NB4 (cell line): ENCODE data around the gene PROZ.

ENCODE experiments used
- DNase-seq: peaks from one replicate; pipeline ENCODE4 v3.0.0; 2010; ENCODE audit warnings: low read depth
- H3K4me3 ChIP-seq: one replicate; pipeline ENCODE4 v1.5.1; 2011; ENCODE audit warnings: mild to moderate bottlenecking, low read depth, low read length, moderate library complexity
- MYC ChIP-seq: IDR thresholded peaks from 2 replicates; pipeline ENCODE4 v1.6.1; 2011; ENCODE audit warnings: low read depth, low read length
- POLR2A ChIP-seq: IDR thresholded peaks from 2 replicates; pipeline ENCODE4 v1.6.1; 2011; ENCODE audit warnings: mild to moderate bottlenecking; ENCODE audit not compliant: insufficient read length; ENCODE audit errors: extremely low read depth
- TF ChIP-seq, protein P1 (sequence below): IDR thresholded peaks from 2 replicates; pipeline ENCODE4 v1.6.1; 2011; ENCODE audit warnings: low read depth, low read length
- TF ChIP-seq, protein P2 (sequence below): IDR thresholded peaks from one replicate; pipeline ENCODE4 v1.5.1; 2012; ENCODE audit warnings: low read depth, low read length

Gene PROZ

GRCh38 chr13:113204378-113204734 lies 45.9 kb downstream of the PROZ start:
- no peak for DNase-seq
- TF ChIP-seq MYC (no peak), POLR2A (no peak)
- TF ChIP-seq, protein P1, sequence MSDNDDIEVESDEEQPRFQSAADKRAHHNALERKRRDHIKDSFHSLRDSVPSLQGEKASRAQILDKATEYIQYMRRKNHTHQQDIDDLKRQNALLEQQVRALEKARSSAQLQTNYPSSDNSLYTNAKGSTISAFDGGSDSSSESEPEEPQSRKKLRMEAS = no peak
- TF ChIP-seq, protein P2, sequence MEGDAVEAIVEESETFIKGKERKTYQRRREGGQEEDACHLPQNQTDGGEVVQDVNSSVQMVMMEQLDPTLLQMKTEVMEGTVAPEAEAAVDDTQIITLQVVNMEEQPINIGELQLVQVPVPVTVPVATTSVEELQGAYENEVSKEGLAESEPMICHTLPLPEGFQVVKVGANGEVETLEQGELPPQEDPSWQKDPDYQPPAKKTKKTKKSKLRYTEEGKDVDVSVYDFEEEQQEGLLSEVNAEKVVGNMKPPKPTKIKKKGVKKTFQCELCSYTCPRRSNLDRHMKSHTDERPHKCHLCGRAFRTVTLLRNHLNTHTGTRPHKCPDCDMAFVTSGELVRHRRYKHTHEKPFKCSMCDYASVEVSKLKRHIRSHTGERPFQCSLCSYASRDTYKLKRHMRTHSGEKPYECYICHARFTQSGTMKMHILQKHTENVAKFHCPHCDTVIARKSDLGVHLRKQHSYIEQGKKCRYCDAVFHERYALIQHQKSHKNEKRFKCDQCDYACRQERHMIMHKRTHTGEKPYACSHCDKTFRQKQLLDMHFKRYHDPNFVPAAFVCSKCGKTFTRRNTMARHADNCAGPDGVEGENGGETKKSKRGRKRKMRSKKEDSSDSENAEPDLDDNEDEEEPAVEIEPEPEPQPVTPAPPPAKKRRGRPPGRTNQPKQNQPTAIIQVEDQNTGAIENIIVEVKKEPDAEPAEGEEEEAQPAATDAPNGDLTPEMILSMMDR = no peak
- peak overlapping the region; percentile 22 for H3K4me3 ChIP-seq

DNA sequence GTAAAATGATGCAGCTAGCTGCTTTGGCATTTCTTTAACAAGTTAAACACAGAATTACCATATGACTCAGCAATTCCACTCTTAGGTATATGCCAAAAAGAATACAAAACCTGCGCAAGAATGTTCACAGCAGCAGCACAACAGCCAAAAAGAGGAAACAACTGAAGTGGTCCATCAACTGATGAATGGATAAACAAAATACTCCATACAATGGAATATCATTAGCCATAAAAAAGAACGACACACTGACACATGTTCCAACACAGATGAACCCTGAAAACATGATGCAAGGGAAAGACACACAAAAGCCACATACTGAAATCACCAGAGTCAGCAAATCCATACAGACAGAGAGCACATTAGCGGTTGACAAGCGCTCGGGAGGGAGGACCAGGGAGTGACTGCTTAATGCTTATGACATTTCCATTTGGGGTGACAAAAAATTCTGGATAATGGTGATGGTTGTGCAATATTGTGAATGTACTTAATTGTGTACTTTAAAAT lies 47.0 kb downstream of the PROZ start:
- H3K4me3 ChIP-seq = no peak overlapping the region
- TF ChIP-seq MYC = no peak
- TF ChIP-seq, protein P2 = no peak
- no peak for TF ChIP-seq POLR2A
- TF ChIP-seq, protein P1 = no peak
- peak; percentile 43 for DNase-seq

DNA sequence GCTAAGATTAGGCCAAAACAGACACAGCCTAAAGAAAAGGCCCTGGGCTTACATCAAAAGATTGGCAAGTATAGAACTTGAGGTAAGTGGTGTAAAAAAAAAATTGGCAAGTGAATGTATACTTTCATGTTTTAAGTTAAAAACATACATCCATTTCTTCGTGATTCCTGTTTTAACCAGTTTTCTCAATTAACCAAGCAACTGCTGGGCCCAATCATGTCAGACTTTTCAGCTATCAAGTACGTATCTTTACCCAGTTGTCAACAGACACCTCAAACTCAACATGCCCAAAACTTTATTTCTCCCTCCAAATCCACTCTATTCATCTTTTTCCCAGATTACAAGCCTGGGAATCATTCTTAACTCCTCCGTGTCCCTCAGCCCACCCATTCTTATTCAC lies 49.0 kb downstream of the PROZ start:
- TF ChIP-seq MYC = no peak

DNA sequence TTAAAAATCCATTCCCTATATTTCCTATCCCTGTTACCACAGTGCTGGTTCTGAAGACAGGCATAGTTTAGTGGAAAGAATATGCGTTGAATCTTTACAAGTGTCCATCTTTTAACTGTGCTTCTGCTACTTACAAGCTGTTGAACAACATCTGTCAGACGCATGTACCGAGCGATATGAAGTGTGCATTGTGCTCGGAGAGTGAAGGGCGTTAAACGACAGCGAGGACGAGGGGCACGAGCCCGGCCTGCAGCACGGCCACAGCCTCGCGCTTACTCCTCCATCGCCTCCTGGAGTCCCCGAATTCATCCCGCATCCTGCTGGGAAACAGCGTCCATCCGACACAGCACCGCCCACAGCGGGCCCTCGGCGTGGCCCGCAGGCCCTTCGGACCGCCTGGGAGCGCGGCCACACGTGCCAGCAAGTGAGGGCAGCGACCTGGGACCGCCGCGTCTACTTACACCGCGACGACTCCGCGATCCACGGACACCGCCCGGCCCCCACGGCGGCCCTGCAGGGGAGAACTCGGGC lies 49.5 kb downstream of the PROZ start:
- H3K4me3 ChIP-seq = peak overlapping the region; percentile 87
- TF ChIP-seq POLR2A = no peak
- TF ChIP-seq MYC = peak; percentile 79
- TF ChIP-seq, protein P2 = no peak
- TF ChIP-seq, protein P1 = peak; percentile 77
- DNase-seq = peak; percentile 59

More for the DNA sequence above, 49.0 kb downstream of the PROZ start:
- no peak for DNase-seq
- peak overlapping the region; percentile 87 for H3K4me3 ChIP-seq

DNA sequence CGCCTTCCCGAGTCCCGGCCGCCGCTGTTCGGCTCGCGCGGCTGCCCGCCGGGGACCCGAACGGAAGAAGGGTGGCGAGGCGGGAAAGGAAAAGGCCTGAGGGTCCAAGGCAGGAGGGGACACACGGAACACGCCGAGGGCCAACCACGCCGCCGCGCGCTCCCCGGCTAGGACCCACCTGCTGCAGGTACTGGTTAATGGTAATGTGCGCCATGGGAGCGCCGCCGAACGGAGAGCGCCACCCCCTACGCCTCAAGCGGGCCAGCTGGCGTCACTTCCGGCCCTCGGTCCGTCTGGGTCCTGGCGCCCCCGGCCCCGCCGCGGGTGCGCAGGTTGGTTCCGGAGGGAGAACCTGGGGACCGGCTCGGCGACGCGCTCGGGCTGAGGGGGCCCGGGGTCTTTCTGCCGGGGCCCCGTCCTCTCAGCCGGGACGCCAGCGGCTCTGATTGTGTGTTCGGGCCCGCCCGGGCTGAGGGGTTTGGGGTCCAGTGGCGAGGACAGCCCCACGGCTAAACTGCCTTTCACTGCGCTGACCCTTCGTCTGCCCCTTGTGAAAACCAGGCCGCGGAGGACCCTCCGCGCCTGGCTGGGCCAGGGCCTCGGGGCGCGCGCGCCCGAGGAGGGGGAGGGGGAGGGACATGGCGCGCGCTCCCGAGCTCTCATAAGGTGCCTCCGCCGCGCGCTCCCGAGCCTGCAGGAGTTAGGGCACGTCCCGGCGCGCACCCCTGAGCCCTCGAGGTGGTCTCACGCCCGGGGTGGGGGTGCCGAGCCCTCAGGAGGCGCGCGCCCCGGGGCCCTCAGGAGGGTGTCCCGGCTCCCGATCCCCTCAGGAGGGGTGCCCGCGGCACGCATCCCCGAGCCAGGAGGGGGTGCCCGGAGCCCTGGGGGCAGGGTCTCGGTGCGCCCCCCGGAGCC lies 50.2 kb downstream of the PROZ start, which contains the start of gene PCID2:
Gene PCID2 (minus strand): TSS at position 249 of the 915 bp plus-strand sequence. CDS start 35 bp downstream, at position 214.
- TF ChIP-seq, protein P1 = peak; percentile 80
- peak; percentile 90 for TF ChIP-seq MYC
- TF ChIP-seq, protein P2 = no peak
- TF ChIP-seq POLR2A = peak; percentile 82
- peak within 1 kb of the TSS; percentile 91 for H3K4me3 ChIP-seq
- DNase-seq = peak; percentile 95

DNA sequence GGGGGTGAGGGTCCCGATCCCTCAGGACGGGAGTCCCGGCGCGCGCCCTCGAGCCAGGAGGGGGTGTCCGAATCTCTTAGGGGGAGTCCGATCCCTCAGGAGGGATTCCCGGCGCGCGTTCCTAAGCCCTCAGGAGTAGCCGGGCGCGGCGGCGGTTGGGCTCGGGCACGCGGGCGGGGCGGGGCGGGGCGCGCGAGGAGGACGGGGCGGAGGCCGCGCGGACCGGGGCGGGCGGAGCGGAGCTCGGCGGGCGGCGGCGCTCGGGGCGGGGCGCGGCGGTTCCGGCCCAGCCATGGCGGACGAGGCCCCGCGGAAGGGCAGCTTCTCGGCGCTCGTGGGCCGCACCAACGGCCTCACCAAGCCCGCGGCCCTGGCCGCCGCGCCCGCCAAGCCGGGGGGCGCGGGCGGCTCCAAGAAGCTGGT lies 50.9 kb downstream of the PROZ start, which contains the start of gene CUL4A:
Gene CUL4A (plus strand): TSS at position 278 of the 423 bp plus-strand sequence. CDS start 15 bp downstream, at position 293.
- TF ChIP-seq, protein P1 = no peak
- TF ChIP-seq POLR2A (peak; percentile 52), MYC (no peak; the same call in 1 of the 2 replicates)
- TF ChIP-seq, protein P2 = no peak
- peak within 1 kb of the TSS; percentile 91 for H3K4me3 ChIP-seq
- DNase-seq = peak; percentile 86
